Skin of body (tissue), 2 donors: ENCODE measurements around the gene ANTXR1. TPM values are rescaled to one million over a fixed set of nuclear protein-coding genes. Genes with fewer than 3 reads are reported as not detected.
"Not testable (repeated sequence)": the region's sequence is repeated elsewhere in the genome, so short reads cannot be mapped to it uniquely, and the experiment has no call there.

Experiments used
- DNase-seq: peaks from one replicate; lab custom pipeline; 2025; lab: John Stamatoyannopoulos, UW
- total RNA-seq: library from RNA; depleted of rRNA; stranded (reverse); fragments of >200 nt; gene quantifications from one replicate; pipeline ENCODE4 v1.2.3, GENCODE V29; 2014

The ANTXR1 gene
- total RNA-seq, 1 donor from 2014 or later = 110 TPM

- DNase-seq = no peak
Observed at GRCh38 chr2:69225933-69226332, 213.0 kb downstream of the ANTXR1 start.

DNA sequence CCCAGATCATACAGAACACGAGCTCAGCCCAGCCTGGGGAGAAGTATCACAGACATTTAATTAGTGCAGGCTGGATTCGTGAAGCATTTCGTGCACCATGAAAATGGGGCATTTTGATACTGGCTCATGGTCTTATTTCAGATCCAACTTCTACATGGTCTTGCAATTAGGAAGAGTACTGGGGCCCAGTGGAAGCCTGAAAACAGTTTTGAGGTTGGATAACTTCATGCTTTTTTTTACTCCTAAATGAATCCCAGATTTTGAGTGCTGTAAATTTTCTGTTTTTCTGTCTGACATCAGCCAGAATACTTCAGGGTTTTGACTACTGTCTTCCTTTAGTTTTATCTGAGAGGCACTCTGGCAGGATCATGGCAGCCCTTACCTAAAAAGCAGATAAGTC, 213.9 kb downstream of the ANTXR1 start:
- peak; percentile 50 for DNase-seq

GRCh38 chr2:69227716-69228115, 214.7 kb downstream of the ANTXR1 start:
- DNase-seq = no peak

DNA sequence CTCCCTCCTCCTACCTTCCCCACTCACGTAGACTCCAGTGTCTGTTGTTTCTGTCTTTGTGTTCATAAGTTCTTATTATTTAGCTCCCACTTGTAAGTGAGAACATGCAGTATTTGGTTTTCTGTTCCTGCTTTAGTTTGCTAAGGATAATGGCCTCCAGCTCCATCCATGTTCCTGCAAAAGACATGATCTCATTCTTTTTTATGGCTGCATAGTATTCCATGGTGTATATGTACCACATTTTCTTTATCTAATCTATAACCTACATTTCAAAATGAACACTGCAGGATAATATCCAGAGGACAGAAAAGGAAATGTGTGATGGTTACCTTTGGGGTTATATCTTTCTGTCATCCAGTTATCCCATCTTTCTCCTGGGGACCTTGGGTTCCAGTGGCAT, 218.0 kb downstream of the ANTXR1 start:
- DNase-seq = not testable (repeated sequence)

GRCh38 chr2:69231612-69232277, 218.8 kb downstream of the ANTXR1 start:
- no peak for DNase-seq

DNA sequence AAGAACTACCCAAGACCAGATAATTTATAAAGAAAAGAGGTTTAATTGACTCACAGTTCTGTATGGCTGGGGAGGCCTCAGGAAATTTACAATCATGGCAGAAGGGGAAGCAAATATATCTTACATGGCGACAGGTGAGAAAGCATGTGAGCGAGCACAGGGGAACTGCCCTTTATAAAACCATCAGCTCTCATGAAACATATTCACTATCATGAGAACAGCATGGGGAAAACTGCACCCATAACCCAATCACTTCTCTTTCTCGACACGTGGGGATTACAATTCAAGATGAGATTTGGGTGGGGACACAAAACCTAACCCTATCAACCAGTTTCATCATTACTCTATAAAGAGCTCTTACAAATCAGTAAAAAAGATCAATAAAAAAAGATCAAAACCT, 222.9 kb downstream of the ANTXR1 start:
- DNase-seq = not testable (repeated sequence)

DNA sequence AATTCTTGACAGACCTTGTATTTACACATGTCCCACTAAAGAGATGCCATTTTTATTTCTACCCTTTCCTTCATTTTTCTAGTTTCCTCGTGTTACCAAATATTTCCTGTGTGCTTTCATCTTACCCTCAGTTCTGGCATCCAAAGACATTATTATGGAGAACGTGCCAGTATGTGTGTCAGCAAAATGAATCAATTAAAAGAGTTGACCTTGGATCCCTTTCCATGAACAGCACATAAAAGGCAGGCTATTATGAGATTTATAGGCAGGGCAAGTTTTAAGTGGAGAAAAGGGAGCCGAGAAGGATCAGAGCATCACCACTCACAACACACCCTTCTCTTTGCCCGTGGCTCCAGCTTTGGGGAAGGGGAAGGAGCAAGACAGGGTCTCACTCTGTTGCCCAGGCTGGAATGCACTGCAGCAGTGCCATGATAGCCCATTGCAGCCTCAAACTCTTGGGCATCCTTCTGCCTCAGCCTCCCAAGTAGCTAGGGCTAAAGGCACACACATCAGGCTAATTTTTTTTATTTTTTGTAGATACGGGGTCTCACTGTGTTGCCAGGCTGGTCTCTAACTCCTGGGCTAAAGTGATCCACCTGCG, 224.2 kb downstream of the ANTXR1 start:
- no peak for DNase-seq

DNA sequence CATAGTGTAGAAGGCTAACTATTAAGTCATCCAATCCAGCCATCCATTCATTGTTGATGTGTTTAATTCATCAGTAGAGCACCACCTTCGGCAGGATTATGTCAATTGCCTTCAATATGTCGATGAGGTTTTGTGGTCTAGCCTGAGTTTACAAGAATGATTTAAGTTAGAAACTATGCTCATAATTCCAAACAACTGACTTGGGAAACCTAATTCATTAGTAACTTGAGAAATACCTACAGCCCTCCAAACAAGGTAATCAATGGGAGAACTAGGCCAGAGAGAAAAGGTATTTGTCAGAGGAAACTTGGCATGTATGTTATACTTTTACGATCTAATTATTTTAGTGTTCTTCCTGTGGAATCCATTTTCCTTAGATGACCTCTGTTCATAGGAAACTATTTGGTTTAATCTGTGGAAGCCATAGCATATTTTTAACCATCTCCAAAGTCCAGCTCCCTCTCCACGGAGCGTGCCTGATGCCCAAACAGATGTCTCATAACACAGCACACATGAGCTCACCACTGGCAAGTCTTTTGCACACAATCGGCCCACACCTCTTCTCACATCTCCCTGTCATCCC, 225.6 kb downstream of the ANTXR1 start:
- DNase-seq = no peak

DNA sequence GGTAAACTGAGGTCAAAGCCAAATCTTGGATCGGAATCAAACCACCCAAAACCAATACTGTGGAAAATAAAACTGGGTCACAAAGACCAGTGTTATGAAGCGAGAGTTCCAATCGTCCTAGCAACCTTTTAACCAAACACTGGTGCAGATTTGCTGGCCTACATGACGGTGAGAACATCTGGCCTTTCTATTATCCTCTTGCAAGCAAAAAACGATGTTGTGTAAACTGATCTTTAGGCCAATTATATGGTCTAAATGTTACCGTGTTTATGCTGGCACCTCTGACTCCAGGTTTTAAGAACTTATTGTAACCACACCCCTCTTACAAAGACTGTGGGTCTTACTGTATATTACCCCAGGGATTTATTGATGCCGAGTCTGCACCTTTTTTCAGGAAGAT, 228.1 kb downstream of the ANTXR1 start:
- DNase-seq = peak; percentile 72

- peak; percentile 51 for DNase-seq
Observed at GRCh38 chr2:69241664-69242514, 228.9 kb downstream of the ANTXR1 start.

DNA sequence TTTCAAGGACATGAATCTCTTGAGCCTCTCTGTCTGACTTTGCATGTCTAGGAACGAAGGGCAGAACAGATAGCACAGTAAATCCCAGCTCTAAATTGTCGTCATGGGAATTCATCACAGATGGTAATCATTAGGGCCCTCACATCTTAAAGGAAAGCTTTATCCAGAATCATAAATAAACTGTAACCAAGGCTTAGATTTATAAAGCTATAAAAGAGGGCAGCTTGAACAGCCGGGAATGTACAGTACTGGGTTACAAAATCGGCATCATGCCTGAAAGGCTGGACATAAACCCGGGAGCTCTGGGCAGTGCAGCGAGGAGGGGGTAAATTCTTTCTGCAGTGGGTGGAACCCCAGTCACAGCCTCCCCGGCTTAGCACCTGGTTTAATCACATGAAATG, 229.7 kb downstream of the ANTXR1 start:
- DNase-seq = peak; percentile 91

- no peak for DNase-seq
Observed at GRCh38 chr2:69243652-69244051, 230.7 kb downstream of the ANTXR1 start.

DNA sequence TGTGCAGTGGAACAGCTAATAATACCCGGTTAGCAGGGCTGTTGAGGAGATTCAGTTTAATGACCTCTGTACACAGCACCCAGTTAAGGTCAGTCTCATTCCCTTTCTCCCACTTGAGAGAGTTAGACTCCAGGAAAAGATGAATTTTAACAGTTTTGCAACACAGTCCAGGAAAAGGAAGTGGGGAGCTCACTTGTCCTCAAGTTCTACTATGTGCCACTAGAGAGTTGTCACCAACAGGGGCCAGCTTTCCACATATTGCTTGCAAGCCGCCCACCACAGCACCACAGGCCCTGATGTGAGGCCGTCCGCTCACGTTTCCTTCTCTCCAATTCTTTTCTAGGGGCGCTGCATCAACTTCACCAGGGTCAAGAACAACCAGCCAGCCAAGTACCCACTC, 231.9 kb downstream of the ANTXR1 start:
- DNase-seq = no peak

- DNase-seq = no peak
Observed at GRCh38 chr2:69247583-69247982, 234.6 kb downstream of the ANTXR1 start.

GRCh38 chr2:69248232-69248631, 235.3 kb downstream of the ANTXR1 start:
- DNase-seq = no peak

- DNase-seq = no peak
Observed at GRCh38 chr2:69250981-69251380, 238.0 kb downstream of the ANTXR1 start.

GRCh38 chr2:69251943-69252342, 239.0 kb downstream of the ANTXR1 start:
- DNase-seq = no peak

GRCh38 chr2:69253112-69253511, 240.1 kb downstream of the ANTXR1 start:
- peak; percentile 64 for DNase-seq

DNA sequence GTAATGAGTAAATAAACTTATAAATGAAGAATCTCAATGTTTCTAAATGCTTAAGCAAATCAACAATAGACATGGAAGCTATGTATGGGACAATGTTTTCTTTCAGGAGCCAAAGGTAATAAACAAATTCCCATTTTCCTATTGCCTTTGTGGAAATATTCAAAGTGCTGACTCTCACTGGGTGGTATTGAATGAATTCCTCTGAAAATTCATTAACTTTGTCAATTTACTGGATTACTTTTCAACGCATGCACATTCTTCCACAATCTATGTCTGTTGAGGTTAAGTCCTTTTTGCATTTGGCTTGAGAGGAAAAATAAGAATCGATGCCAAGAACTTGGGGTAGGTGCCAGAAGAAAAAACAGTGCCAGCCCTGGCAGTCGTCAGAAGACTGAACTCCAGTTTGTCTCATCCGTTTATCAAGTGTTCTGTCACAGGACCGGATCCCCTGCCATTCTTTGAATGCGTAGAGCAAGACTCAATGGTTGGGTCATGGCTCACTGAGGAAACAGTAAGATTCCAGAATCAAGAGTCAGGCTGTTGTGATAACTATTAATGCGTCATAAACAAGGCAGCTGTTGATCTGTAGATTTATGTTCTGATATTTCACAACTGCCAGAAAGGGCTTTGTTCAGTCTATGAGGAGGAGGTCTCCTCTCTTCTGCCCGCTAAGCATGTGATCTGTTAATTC, 240.8 kb downstream of the ANTXR1 start:
- DNase-seq = peak; percentile 86

GRCh38 chr2:69255760-69256159, 242.8 kb downstream of the ANTXR1 start:
- DNase-seq = no peak

DNA sequence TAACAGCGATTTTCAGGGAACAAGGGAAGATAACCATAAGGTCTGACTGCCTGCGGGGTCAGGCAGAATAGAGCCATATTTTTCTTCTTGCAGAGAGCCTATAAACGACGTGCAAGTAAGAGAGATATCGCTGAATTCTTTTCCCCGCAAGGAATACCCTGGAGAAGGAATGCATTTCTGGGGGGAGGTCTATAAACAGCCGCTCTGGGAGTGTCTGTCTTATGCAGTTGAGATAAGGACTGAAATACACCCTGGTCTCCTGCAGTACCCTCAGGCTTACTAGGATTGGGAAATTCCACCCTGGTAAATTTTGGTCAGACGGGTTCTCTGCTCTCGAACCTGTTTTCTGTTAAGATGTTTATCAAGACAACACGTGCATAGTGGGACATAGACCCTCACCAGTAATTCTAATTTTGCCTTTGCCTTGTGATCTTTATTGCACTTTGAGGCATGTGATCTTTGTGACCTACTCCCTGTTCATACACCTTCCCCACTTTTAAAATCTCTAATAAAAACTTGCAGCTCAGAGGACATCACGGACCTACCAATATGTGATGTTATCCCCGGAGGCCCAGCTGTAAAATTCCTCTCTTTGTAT, 247.1 kb downstream of the ANTXR1 start:
- not testable (repeated sequence) for DNase-seq
